Neural cell (in vitro differentiated cells): Measurements from ENCODE around the gene UBE3D.

Experiments
- CTCF ChIP-seq: fragments of 450-650 bp; IDR thresholded peaks from 2 replicates; pipeline ENCODE4 v1.5.1; 2014; ENCODE audit warnings: antibody characterized with exemption, mild to moderate bottlenecking, moderate library complexity; ENCODE audit not compliant: poor library complexity, severe bottlenecking
- EP300 ChIP-seq: fragments of 450-650 bp; conservative IDR thresholded peaks from 2 replicates; pipeline ENCODE4 v1.6.1; 2014; ENCODE audit warnings: antibody characterized with exemption, mild to moderate bottlenecking, moderate library complexity; ENCODE audit not compliant: poor library complexity, severe bottlenecking
- EZH2 ChIP-seq: fragments of 200-600, 300-800 bp; shearing (Covaris generic), sonication (generic); IDR thresholded peaks from 2 replicates; pipeline ENCODE4 v1.6.1; 2014; ENCODE audit warnings: antibody characterized with exemption, low read length, borderline replicate concordance, mild to moderate bottlenecking; ENCODE audit not compliant: insufficient read depth, poor library complexity, severe bottlenecking
- MXI1 ChIP-seq: fragments of 450-650 bp; conservative IDR thresholded peaks from 2 replicates; pipeline ENCODE4 v1.6.1; 2014; ENCODE audit warnings: antibody characterized with exemption, mild to moderate bottlenecking; ENCODE audit not compliant: poor library complexity, severe bottlenecking
- POLR2AphosphoS5 ChIP-seq: IDR thresholded peaks from 2 replicates; pipeline ENCODE4 v1.6.1; 2012
- RAD21 ChIP-seq: fragments of 450-650 bp; conservative IDR thresholded peaks from 2 replicates; pipeline ENCODE4 v1.6.1; 2014; ENCODE audit warnings: antibody characterized with exemption, mild to moderate bottlenecking, moderate library complexity
- REST ChIP-seq: IDR thresholded peaks from 2 replicates; pipeline ENCODE4 v1.6.1; 2012; ENCODE audit warnings: borderline replicate concordance
- SMC3 ChIP-seq: fragments of 450-650 bp; conservative IDR thresholded peaks from 2 replicates; pipeline ENCODE4 v1.6.1; 2014; ENCODE audit warnings: antibody characterized with exemption, mild to moderate bottlenecking, moderate library complexity; ENCODE audit not compliant: poor library complexity
- TAF1 ChIP-seq: IDR thresholded peaks from 2 replicates; pipeline ENCODE4 v1.6.1; 2012; ENCODE audit warnings: low read depth

DNA sequence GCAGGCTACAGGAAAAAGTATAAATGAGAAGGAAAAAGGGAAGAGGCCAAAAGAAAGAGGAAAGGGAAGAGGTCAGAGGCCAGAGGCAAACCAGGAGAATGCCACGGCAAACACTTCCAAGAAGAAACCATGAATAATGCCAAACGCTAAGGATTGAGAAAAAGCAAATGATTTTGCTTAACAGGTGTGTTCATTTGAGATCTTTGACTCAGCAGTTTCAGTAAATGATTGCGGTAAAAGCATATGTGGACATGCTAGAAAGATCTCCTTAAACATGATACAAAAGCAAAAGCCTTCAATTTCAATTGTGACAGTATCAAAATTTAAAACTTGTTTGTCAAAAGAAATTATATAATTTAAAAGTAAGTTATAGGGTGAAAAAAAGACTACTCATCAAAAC is 70.6 kb downstream of the UBE3D start:
- TF ChIP-seq CTCF (no peak), SMC3 (no peak), MXI1 (no peak), EP300 (no peak), POLR2AphosphoS5 (no peak), REST (no peak), EZH2 (no peak), RAD21 (no peak), TAF1 (no peak)
